NCI-H2171 (cell line): ENCODE data around the gene TTC1.
"Not testable (repeated sequence)": the region's sequence is repeated elsewhere in the genome, so short reads cannot be mapped to it uniquely, and the experiment has no call there.

Experiments
- DNase-seq: peaks from one replicate; lab custom pipeline; 2025; lab: John Stamatoyannopoulos, UW

The TTC1 gene

DNA sequence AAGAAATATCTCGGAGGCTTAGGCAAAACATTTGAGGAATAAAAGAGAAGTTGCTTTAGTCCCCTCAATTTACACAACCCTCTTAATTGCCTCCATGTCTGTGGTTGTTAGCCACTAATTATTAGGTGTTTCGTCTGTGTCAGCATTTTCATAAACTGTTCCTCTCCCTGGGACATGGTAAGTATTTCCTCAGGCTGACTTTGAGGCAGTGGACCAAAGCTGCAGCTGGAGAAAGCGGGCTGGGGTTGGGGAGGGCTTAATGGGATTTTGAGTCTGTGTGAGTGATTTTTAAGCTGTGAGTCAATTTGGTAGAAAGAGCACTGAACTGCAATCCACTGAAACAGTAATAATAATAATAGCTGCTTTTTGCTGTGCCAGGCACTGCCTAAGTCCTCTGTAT is 13.0 kb upstream of the TTC1 start:
- no peak for DNase-seq

DNA sequence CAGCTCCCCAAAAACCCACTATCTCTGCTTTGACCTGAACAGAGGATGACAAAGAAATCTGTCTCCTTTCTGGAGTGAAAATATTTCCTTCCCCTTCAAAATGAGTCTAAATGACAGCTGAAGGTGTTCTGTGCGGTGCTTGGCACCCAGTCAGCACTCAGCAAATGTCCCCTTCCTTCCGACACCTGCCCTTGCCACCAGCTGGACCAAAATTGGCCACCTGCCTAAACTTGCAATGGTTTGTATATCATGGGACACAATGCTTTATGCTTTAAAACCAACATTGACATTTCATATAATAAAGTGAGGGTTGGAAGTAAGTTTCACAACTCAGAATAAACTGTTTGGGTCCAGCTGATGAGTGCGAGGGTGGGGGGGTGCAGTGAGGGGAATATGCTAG is 7.5 kb upstream of the TTC1 start:
- DNase-seq: no peak

- DNase-seq: no peak
Measured at GRCh38 chr5:160007514-160007913, 1.4 kb upstream of the TTC1 start.

GRCh38 chr5:160008529-160008876 is 436 bp upstream of the TTC1 start:
- not testable (repeated sequence) for DNase-seq

GRCh38 chr5:160009591-160009989 is 651 bp downstream of the TTC1 start:
- no peak for DNase-seq

- DNase-seq: no peak
Measured at GRCh38 chr5:160011471-160011870, 2.5 kb downstream of the TTC1 start.

DNA sequence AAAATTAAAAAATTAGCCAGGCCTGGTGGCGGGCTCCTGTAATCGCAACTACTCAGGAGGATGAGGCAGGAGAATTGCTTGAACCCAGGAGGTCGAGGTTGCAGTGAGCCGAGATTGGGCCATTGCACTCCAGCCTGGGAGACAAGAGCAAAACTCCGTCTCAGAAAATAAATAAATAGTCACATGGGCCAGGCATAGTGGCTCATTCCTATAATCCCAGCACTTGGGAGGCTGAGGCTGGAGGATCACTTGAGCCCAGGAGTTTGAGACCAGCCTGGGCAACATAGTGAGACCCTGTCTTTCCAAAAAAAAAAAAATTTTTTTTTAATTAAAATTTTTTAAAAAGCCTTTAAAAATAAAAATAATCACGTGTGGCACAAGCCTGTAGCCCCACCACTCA is 5.3 kb downstream of the TTC1 start:
- not testable (repeated sequence) for DNase-seq

DNA sequence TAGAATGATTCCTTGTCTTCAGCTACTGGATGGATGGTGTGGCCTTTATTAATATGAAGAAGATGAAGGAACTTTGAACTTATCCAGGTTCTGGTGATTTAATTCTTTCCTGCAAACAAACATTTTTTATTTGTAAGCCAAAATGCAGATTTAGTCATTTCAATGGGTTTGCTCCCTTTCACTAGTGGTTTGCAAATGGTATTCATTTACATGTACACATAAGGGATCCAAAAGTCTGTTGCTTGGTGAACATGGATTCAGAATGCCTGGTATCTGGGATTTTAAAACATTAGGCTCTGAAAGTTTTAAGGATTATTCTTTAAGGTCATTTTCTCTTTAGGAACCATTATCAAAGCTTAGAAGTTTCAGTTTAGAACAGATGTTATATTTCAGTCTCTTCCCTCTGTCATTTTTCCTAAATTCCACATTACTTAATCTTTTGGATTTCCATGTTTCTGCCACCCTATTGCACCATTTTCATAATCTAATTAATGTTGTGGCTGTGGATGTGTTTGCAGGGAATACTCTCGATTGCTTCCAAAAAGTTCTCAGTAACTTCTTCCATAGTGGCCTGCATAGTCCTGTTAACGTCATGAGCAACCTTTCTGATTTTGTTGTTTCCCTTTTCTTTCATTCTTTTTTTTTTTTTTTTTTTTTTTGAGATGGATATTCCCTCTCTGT is 10.1 kb downstream of the TTC1 start:
- DNase-seq: no peak

- DNase-seq: no peak
Measured at GRCh38 chr5:160020266-160020770, 11.4 kb downstream of the TTC1 start.

GRCh38 chr5:160020964-160021363 is 12.0 kb downstream of the TTC1 start:
- no peak for DNase-seq

GRCh38 chr5:160021831-160022446 is 13.0 kb downstream of the TTC1 start:
- DNase-seq: peak; percentile 10

DNA sequence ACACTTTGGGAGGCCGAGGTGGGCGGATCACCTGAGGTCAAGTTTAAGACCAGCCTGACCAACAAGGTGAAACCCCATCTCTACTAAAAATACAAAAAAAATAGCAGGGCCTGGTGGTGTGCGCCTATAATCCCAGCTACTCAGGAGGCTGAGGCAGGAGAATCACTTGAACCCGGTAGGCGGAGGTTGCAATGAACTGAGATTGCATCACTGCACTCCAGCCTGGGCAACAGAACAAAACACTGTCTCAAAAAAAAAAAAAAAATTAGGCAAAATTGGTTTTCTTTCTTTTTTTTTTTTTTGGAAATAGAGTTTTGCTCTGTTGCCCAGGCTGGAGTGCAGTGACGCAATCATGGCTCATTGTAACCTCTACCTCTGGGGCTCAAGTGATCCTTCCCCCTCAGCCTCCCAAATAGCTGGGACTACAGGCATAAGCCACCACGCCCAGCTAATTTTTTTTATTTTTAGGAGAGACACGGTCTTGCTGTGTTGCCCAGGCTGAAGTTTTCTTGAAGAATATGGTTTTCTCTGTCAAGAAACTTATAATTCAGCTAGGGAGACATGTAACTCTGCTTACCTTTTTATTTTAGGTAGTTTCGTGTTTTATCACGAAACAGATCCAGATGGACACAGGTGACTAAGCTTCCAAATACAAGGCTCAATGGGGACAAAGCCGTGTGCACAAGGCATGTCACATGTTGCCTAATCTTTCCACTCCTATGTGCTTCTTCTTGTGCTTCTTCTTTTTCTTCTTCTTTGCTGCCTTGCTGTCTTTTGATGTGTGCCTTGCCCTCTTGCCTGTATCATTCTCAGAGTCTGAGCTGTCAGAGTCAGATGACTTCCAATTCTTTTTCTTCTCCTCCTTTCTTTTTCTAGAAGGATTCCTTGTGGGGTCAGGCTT is 14.3 kb downstream of the TTC1 start:
- no peak for DNase-seq

- DNase-seq: no peak
Measured at GRCh38 chr5:160023908-160024630, 15.1 kb downstream of the TTC1 start.

- no peak for DNase-seq
Measured at GRCh38 chr5:160029004-160029403, 20.1 kb downstream of the TTC1 start.

DNA sequence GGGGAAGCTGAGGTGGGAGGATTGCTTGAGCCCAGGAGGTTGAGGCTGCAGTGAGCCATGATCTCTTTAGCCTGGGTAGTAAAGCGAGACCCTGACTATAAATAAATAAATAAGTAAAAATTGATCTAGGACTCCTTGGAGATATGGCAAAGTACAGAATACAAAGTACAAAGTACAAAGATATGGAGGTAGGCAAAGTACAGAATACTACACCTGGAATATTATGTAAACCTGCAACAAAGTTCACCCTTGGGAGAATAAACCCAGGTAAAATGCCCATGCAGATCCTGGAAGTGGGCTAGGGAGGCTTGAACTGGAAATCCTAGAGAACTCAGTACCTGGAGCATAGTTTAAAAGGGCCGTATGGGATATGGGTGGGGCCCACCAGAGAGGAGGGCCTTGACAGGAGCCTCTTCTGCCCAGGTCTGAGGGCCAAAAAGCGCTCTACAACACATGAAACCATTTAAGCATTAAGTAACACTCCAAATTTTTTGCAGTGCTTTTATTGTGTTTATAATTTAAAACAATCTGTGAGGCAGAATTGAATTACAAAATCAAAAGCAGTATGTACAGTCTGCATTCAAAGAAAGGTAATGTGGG is 20.7 kb downstream of the TTC1 start:
- no peak for DNase-seq

GRCh38 chr5:160030631-160031377 is 21.9 kb downstream of the TTC1 start:
- no peak for DNase-seq

GRCh38 chr5:160033546-160034252 is 24.8 kb downstream of the TTC1 start:
- no peak for DNase-seq

DNA sequence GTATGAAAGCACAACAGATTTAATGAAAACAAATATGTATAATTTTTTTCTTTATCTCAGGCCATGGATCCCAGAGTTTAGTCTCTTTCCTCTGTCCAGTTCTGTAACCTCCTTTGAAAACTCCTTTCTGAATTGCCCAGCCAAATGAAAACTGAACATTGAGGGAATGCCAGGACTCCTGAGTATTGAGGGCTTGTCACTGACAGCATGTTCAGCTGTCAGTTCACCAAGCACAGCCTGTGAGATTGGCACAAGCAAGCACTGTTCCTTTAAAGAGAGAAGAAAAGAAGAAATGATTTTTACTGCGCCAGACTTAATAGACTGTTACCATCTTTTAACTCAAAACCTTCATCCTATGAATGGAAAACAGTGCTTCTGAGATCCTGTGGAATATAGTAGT is 27.3 kb downstream of the TTC1 start:
- DNase-seq: no peak

GRCh38 chr5:160036884-160037283 is 27.9 kb downstream of the TTC1 start:
- no peak for DNase-seq

GRCh38 chr5:160039810-160040470 is 31.0 kb downstream of the TTC1 start:
- no peak for DNase-seq
